Sigmoid colon (tissue), 7 donors: ENCODE data around the gene CCDC146. TPM values are rescaled to one million over a fixed set of nuclear protein-coding genes. Genes with fewer than 3 reads are reported as not detected.

ENCODE experiments used
- DNase-seq: peaks from one replicate; pipeline ENCODE4 v3.0.0-alpha.2; 2019
- H3K27ac ChIP-seq, 4 donors: fragments of 200-600 bp; sonication (generic); one replicate each; pipeline ENCODE4 v1.5.1; 2016 to 2019; ENCODE audit warnings: mild to moderate bottlenecking in 1 of 4
- H3K27me3 ChIP-seq, 3 donors: fragments of 200-600 bp; sonication (generic); one replicate each; pipeline ENCODE4 v1.5.1; 2019; ENCODE audit warnings: mild to moderate bottlenecking in 1 of 3
- H3K36me3 ChIP-seq, 4 donors: fragments of 200-600 bp; sonication (generic); one replicate each; pipeline ENCODE4 v1.5.1; 2016 to 2019
- H3K4me1 ChIP-seq, 4 donors: fragments of 200-600 bp; sonication (generic); one replicate each; pipeline ENCODE4 v1.5.1; 2017 to 2019
- H3K4me3 ChIP-seq, 4 donors: fragments of 200-600 bp; sonication (generic); one replicate each; pipeline ENCODE4 v1.5.1; 2017 to 2019; ENCODE audit warnings: mild to moderate bottlenecking in 2 of 4, moderate library complexity in 1 of 4
- H3K9me3 ChIP-seq, 4 donors: fragments of 200-600 bp in 3 of 4; sonication (generic) in 3 of 4; one replicate each; pipeline versions ENCODE4 v1.5.1 to v1.6.1; 2013 to 2019
- EP300 ChIP-seq, 4 donors: sonication (generic); formaldehyde crosslinking; IDR thresholded peaks; one replicate each; pipeline ENCODE4 v1.6.1; 2017; ENCODE audit warnings: antibody characterized with exemption in 4 of 4
- POLR2A ChIP-seq, 2 donors: fragments of 450-650 bp; IDR thresholded peaks; one replicate each; pipeline ENCODE4 v1.6.1; 2016; ENCODE audit warnings: antibody characterized with exemption in 2 of 2, mild to moderate bottlenecking in 2 of 2, moderate library complexity in 2 of 2
- POLR2AphosphoS5 ChIP-seq, 4 donors: sonication (generic); formaldehyde crosslinking; IDR thresholded peaks; one replicate each; pipeline ENCODE4 v1.6.1; 2017; ENCODE audit warnings: antibody characterized with exemption in 4 of 4
- WGBS, 2 donors: extraction: QIAGEN DNeasy Blood & Tissue Kit; methylation state at CpG; one replicate each; pipeline ENCODE4 v1.1.7; 2013; 5-methylcytosine and 5-hydroxymethylcytosine counted together
- intact Hi-C: fragments of 100-400 bp; cut with DNase I; formaldehyde crosslinking; loops from one replicate; pipeline ENCODE4 v1.15.1; 2023
- polyA plus RNA-seq, 3 donors: library from polyadenylated mRNA; stranded (reverse); fragments of 200-250 nt; gene quantifications; one replicate each; pipeline ENCODE4 v1.2.3, GENCODE V29; 2013
- total RNA-seq, 4 donors: library from RNA; depleted of rRNA; stranded (reverse); fragments of >200 nt; gene quantifications; one replicate each; pipeline ENCODE4 v1.1.0, GENCODE V29; 2016
- TF ChIP-seq, protein P1 (sequence below), 4 experiments: fragments of 450-650 bp in 3 of 4; fragments of 200-600 bp in 1 of 4; IDR thresholded peaks; one replicate each; pipeline ENCODE4 v1.5.1; 2016 to 2019; ENCODE audit warnings: antibody characterized with exemption in 4 of 4, mild to moderate bottlenecking in 3 of 4, moderate library complexity in 2 of 4
- donor health status: healthy with polysubstance abuse.
- donor health status: Bipolar disorder and iron deficiency.
- donor health status: healthy.

CCDC146 gene
- total and polyA plus RNA-seq, 7 donors = 2.3 to 45.7 (median 18.4) TPM

DNA sequence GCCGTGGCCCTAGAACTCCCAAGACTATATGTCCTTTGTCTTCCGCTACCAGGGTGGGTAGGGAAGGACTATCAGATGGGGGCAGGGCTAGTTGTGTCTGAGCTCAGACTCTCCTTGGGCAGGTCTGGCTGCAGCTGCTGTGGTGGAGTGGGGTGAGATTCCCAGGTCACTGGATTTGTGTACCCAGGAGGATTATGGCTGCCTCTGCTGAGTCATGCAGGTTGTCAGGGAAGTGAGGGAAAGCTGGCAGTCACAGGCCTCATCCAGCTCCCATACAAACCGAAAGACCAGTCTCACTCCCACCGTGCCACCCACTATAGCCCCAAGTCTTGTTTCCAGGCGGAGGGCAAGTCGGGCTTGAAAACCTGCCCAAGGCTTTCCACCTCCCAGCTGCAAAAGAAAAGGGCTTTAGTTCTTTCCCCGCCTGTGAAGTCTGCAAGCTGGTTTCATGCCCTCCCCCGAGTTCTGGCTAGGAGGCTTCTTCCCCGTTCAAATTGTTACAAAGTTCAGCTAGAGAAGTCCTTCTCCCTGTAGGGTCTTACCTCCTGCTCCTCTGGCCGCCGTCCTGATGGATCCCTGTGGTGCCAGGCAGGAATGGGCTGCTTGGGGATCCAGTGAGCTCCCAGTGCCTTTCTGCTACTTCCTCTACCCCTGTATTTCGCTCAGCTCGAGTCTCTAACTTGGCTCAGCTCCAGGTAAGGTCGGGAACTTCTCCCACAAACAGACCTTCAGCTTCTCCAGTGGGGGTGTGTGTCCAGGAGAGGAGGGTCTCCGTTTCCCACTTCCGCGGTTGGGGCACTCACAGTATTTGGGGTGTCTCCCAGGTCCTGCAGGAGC is 184.0 kb downstream of the CCDC146 start:
- Histone ChIP-seq H3K27me3 (no peaks in the 10 kb centered on the region), H3K27ac (no peak overlapping the region), H3K36me3 (no peaks in the 10 kb centered on the region), H3K4me1 (peaks cover 0 to 29% (median 14%) of the 10 kb centered on the region in 4 donors), H3K4me3 (no peak overlapping the region), H3K9me3 (no peaks in the 10 kb centered on the region)
- WGBS, 2 donors = 80 to 83% methylated on average over 17 of the region's 17 CpGs
- intact Hi-C loops = no loop called here
- DNase-seq = no peak
- TF ChIP-seq POLR2AphosphoS5 (IDR thresholded peaks at IDR 0.05) = no peak
- no peak for TF ChIP-seq POLR2A (IDR thresholded peaks at IDR 0.05)
- TF ChIP-seq, protein P1, sequence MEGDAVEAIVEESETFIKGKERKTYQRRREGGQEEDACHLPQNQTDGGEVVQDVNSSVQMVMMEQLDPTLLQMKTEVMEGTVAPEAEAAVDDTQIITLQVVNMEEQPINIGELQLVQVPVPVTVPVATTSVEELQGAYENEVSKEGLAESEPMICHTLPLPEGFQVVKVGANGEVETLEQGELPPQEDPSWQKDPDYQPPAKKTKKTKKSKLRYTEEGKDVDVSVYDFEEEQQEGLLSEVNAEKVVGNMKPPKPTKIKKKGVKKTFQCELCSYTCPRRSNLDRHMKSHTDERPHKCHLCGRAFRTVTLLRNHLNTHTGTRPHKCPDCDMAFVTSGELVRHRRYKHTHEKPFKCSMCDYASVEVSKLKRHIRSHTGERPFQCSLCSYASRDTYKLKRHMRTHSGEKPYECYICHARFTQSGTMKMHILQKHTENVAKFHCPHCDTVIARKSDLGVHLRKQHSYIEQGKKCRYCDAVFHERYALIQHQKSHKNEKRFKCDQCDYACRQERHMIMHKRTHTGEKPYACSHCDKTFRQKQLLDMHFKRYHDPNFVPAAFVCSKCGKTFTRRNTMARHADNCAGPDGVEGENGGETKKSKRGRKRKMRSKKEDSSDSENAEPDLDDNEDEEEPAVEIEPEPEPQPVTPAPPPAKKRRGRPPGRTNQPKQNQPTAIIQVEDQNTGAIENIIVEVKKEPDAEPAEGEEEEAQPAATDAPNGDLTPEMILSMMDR (IDR thresholded peaks at IDR 0.05) = no peak
- TF ChIP-seq EP300 (IDR thresholded peaks at IDR 0.05) = no peak

DNA sequence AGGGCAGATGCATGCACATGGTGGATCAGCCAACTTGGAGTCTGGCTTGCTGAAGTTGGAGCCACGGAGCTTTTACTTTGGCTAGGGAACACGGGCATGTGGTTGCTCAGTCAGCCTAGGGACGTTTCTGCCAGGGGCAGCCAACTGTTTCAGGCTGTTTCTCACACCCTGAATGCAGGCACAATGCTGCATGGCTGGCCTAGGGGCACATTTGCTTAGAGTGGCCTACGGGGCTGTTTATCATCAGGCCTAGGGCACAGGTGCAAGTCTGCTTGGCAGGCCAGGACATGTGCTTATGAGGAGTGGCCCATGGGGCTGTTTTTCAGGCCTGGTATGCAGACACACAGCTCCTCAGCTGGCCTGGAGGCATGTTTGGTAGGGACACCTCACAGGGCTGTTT is 186.4 kb downstream of the CCDC146 start:
- DNase-seq = no peak
- peak overlapping the region in 3 of 4 donors; percentile 9 to 42 (median 29) for H3K27ac ChIP-seq
- H3K4me3 ChIP-seq = no peak overlapping the region
- no peak for TF ChIP-seq EP300 (IDR thresholded peaks at IDR 0.05)
- H3K36me3 ChIP-seq = no peaks in the 10 kb centered on the region
- H3K27me3 ChIP-seq = no peaks in the 10 kb centered on the region
- intact Hi-C loops = no loop called here
- H3K9me3 ChIP-seq = no peaks in the 10 kb centered on the region
- H3K4me1 ChIP-seq = peaks cover 0 to 52% (median 33%) of the 10 kb centered on the region in 4 donors
- WGBS, 2 donors = 80 to 91% methylated on average over 4 of the region's 4 CpGs

DNA sequence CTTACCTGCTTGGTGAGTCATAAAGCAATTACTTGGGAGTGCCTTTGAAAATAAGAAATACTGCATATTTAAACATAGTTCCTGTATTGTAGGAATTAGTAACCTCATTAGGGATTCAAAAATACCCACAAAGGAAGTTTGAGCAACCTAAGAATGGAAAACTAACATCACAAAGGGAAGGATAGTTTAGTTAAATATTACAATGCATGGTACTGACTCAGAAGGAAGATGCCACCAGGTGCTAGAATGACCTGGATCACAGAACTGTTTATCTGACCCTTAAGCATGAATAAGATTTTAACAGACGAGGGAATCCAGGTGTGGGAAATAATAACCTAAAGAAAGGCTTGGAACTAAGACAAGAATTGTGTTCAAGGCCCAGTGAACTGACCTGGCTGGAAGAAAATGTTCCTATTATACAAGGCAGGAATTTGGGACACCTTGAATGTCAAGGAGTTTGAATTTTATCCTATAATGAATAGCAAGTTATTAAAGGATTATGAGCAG is 187.4 kb downstream of the CCDC146 start:
- peaks cover 0 to 61% (median 42%) of the 10 kb centered on the region in 4 donors for H3K4me1 ChIP-seq
- H3K27ac ChIP-seq = peak overlapping the region in 3 of 4 donors; percentile 9 to 42 (median 29)
- no peaks in the 10 kb centered on the region for H3K9me3 ChIP-seq
- H3K36me3 ChIP-seq = no peaks in the 10 kb centered on the region
- no peak for TF ChIP-seq POLR2A (IDR thresholded peaks at IDR 0.05)
- WGBS, 2 donors = 41 to 75% methylated on average over 1 of the region's 1 CpG
- no peak for DNase-seq
- H3K4me3 ChIP-seq = no peak overlapping the region
- H3K27me3 ChIP-seq = no peaks in the 10 kb centered on the region
- intact Hi-C loops = no loop called here

DNA sequence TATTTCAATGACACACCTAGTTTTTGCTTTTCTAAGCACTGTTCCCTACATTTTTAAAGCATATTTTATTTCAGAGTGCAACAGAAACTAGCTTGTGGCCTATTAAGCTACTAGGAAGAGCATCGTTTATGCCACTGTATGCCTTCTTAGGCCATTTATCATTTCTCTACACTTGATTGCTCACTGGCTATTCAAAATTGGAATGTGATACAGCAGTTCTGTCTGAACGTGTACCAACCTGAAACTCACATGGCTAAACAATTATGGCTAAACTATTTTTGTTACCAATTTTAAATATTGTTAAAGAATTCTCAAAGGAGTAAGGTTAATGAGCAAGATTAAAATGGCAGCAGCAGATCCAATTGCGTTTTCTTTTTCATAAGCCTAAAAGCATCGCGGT is 188.6 kb downstream of the CCDC146 start:
- DNase-seq = no peak
- Histone ChIP-seq H3K27ac (peak overlapping the region in 2 of 4 donors; percentile 7 to 52), H3K27me3 (no peaks in the 10 kb centered on the region), H3K36me3 (no peaks in the 10 kb centered on the region), H3K4me3 (no peak overlapping the region), H3K9me3 (no peaks in the 10 kb centered on the region), H3K4me1 (peaks cover 0 to 70% (median 54%) of the 10 kb centered on the region in 4 donors)
- TF ChIP-seq EP300 (IDR thresholded peaks at IDR 0.05) (no peak), POLR2A (IDR thresholded peaks at IDR 0.05) (no peak), POLR2AphosphoS5 (IDR thresholded peaks at IDR 0.05) (no peak)
- TF ChIP-seq, protein P1 (IDR thresholded peaks at IDR 0.05) = no peak
- intact Hi-C loops = no loop called here
- 94 to 96% methylated on average over 5 of the region's 5 CpGs for WGBS, 2 donors

DNA sequence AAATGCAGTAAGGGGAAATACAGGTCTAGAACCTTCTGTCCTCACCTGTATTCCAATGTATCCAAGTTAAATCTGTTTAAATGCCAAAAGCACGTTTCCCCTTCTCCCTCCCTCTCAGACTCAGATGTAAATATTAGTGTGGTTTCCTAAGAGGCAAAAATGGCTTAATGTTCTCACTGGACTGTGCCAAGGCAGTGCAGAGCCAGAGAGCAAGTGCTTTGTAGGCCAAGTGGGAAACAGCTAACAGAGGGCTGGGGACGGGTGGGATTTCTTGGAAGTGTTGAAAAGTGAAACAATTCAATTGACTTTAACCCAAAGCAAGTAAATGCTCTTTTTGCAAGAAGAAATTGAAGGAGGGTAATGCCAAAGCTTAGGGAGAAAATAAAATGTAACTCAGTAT is 190.7 kb downstream of the CCDC146 start:
- intact Hi-C loops = no loop called here
- 78 to 79% methylated on average over 2 of the region's 2 CpGs for whole genome bisulfite sequencing, 2 donors
- Histone ChIP-seq H3K4me1 (peaks cover 0 to 64% (median 50%) of the 10 kb centered on the region in 4 donors), H3K36me3 (peaks cover 0 to 4% (median 0%) of the 10 kb centered on the region in 4 donors), H3K4me3 (no peak overlapping the region), H3K27me3 (no peaks in the 10 kb centered on the region), H3K27ac (peak overlapping the region in 3 of 4 donors; percentile 44 to 69 (median 52)), H3K9me3 (no peaks in the 10 kb centered on the region)
- TF ChIP-seq, protein P1 (IDR thresholded peaks at IDR 0.05) = no peak
- TF ChIP-seq EP300 (IDR thresholded peaks at IDR 0.05) (no peak), POLR2A (IDR thresholded peaks at IDR 0.05) (no peak), POLR2AphosphoS5 (IDR thresholded peaks at IDR 0.05) (no peak)
- DNase-seq = no peak
